COLO829 (cell line): Measurements from ENCODE around the gene PARVB.
A peak's percentile ranks its signal among the peaks of the same experiment; 100 is the strongest.
"Not testable (repeated sequence)": the region's sequence is repeated elsewhere in the genome, so short reads cannot be mapped to it uniquely, and the experiment has no call there.

Source experiments
- DNase-seq: peaks from one replicate; pipeline ENCODE4 v3.0.0; 2012; ENCODE audit warnings: low spot score

PARVB gene

GRCh38 chr22:44056649-44057048, 32.5 kb downstream of the PARVB start:
- not testable (repeated sequence) for DNase-seq

DNA sequence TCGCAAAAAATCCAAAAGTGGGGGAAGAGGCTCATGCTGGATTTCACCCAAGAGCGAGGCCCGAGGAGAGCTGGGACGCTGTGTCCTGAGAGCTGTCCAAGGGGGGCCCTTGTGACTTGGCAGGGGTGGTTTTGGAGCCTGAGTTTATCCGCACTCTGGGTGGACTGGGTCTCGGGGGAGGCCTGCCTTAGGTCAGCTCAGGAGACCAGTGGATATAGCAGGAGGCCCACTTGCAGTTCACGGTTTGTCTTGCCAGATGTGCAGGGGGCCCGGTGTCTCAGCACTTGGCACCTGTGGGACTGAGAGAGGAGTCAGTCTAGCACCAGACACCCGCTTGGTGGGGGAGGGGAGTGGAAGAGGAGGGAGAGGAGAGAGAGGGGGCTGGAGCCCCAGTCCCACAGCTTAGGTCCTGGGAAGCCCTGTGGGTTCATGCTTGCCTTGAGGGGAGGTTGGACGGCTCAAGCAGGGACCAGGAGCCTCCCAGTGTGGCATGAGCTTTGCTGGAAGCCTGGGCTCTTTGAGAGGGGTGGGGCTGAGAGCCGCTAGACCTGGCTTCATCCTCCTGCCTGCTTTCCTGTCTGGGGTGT, 33.4 kb downstream of the PARVB start:
- DNase-seq = no peak

- no peak for DNase-seq
These were observed 39.6 kb downstream of the PARVB start for GRCh38 chr22:44063462-44064371.

- DNase-seq = no peak
These were observed 42.9 kb downstream of the PARVB start for GRCh38 chr22:44067033-44067432.

DNA sequence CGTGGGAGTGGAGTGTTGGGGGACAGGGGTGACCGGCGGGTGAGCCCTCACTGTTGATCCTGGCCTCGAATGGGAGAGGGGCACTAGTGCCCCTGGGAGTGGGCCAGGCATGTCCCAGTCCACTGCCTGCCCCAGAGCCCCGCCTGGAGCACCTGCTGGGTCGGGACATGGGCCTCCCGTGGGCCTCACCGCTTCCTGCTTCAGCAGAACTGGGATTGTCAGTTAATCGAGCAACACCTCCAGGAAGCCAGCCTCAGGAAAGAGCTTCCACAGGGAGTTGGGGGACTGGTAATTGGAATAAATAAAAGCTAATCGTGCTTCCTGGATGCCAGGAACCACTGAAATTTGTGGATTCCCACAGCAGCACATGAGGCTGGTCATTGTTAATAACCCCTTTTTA, 43.8 kb downstream of the PARVB start:
- no peak for DNase-seq

- DNase-seq = no peak
These were observed 44.5 kb downstream of the PARVB start for GRCh38 chr22:44068422-44069191.

DNA sequence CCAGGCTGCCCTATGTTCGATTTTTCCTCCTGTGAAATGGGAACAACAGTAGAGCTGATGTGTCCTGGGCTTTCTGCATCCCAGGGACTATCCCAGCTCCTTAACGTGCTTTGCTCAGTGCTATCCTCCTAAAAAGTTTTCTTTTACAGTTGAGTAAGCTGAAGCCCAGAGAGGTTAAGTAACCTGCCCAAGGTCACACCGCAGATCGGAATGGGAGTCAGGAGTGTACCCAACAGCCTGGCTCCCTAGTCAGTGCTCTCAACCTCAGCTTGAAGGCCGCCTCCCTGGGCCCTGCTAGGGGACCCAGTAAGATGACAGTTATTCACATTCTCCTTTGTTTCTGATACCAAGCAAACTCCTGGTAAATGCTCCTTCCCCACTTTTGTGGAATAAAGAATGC, 45.9 kb downstream of the PARVB start:
- no peak for DNase-seq

- DNase-seq = no peak
These were observed 47.8 kb downstream of the PARVB start for GRCh38 chr22:44071781-44072326.

DNA sequence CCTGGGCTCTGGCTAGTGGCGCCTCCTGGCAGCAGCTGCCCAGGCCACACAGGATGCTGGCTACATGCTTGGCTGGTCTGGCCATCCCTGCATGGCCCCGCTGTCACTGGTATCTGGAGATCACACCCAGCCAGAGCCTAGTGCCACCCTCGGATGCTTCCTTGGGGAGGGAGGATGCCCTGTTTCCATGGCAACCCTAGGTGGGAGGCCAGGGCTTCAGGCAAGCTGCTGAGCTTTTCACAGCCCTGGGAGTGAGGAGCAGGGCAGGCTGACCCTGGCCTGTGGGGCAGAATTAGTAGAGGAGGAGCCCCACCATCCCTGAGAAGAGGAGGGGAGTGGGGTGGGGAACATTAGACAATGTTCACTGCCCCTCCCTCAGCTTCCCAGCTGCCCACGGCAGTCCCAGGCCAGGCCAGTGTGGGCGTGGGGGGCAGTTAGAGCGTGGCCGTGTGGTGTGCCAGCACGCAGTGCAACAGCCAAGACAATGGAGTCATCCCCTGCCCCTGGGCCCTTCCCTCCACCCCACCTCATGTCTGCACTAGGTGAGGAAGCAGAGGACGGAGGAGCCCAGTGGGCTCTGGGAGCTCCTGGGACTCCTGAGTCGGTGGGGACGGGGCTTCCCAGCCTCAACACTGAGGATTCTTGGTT, 50.4 kb downstream of the PARVB start:
- no peak for DNase-seq

DNA sequence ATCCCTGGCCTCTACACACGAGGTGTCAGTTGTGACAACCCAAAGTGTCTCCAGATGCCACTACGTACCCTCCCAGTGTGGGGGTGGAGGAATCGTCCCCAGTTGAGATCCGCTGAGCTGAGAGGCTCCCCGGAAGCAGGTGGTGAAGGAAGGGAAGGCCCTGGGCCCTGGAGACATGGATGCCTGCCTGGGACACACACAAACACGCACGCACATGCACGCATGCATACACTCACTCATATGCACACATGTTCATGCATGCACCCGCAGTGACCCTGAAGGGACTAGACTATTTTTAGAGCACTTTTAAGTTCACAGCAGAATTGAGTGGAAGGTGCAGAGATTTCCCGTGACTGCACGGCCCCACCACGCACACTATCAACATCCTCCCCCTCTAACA, 50.9 kb downstream of the PARVB start:
- DNase-seq = no peak

GRCh38 chr22:44075670-44076069, 51.6 kb downstream of the PARVB start:
- no peak for DNase-seq

GRCh38 chr22:44076825-44077224, 52.7 kb downstream of the PARVB start:
- DNase-seq = no peak

GRCh38 chr22:44080936-44081861, 57.1 kb downstream of the PARVB start:
- peak; percentile 82 for DNase-seq

DNA sequence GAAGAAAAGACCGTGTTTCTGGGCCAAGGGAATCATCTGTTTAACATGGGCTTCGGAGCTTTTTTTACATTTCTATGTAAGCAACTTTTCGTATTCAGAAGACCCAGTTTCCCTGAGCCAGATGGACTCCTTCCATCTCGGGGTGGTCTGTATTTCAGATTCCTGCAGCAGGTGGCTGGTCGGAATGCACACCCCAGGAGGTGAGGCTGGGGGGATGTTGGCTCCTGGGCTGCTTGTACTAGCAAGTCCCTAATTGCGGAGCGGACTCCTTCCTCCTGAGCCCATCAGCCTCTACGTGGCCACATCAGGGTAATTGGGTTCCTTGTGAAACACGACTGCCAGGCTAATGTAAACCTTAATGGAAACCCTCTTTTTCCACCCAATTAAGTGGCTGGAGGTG, 58.7 kb downstream of the PARVB start:
- no peak for DNase-seq

GRCh38 chr22:44084044-44084772, 60.1 kb downstream of the PARVB start:
- no peak for DNase-seq

DNA sequence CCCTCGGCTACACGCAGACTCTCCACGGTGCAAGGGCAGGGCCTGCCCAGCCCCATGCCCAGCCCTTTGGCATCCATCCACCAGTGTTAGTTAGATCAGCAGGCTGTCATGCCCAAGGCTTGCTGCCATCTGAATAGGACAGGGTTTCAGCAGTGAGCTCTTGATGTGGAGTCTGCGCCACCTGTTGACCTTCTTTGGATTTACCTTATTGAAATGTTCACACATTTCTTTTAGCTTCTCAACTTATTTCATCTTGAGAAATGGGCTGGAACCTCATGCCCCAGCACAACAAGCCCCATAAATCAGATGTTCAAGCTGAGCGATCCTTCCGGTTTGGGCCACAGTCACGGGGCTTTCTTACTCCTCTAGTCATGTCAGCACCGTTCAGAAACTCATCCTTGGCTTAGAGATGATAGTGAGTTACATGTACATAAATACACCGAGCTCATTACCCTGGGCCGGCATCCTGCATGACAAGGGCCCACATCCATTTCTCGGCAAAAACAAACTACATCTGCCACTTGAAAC, 61.7 kb downstream of the PARVB start:
- peak; percentile 66 for DNase-seq

DNA sequence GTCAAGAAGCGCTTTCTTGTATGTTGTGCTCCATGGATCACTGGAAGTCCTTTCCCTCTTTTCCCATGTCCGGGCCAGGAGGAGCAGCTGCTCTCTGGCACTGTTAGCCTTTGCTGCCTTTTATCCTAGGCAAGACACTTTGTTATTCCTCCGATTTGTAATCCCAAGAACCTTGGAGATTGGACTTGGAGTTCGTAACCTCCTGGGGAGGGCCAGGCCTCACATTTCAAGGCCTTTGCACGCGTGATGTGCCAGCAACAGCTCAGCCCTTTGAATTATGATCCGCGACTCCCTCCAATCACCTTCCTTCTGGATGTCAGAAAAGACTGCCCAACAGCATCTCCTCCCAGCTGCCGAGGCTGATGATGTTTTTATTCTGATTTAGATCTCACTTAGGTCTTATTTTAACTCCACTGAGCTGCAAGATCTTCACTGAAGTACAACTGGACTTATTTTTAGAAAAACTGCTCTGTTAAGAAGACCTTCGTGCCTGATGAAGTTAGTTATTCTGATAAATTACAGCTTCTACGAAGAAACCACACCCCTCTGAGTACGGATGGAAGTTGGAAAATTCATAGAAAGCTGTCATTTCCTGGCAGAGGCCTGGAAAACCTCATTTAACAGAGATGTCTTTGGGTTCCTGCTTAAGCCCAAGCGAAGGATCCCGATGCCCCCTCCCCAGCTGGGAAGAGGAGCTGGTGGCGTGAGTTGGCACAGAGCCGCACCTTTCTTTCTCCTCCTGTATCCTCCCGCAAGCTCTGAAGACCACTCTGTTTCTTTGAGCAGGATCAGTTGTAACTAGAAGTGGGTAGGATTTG, 62.4 kb downstream of the PARVB start:
- no peak for DNase-seq

DNA sequence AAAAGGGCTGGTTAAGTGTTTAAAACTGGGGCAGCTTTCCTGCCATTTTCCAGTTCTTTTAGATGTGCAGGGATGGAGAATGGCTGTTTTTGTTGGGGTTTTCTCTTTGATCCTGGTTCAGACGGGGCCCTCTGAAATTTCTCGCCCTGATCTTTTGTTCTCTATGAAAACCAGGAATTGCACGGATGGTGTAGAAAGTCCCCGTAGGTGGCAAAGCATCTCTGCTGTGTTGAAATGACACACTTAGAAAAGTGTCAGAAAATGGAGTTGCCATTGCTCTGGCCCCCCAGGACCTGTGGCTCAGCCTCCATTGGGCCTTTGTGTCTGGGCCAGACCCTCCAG, 63.0 kb downstream of the PARVB start:
- no peak for DNase-seq

DNA sequence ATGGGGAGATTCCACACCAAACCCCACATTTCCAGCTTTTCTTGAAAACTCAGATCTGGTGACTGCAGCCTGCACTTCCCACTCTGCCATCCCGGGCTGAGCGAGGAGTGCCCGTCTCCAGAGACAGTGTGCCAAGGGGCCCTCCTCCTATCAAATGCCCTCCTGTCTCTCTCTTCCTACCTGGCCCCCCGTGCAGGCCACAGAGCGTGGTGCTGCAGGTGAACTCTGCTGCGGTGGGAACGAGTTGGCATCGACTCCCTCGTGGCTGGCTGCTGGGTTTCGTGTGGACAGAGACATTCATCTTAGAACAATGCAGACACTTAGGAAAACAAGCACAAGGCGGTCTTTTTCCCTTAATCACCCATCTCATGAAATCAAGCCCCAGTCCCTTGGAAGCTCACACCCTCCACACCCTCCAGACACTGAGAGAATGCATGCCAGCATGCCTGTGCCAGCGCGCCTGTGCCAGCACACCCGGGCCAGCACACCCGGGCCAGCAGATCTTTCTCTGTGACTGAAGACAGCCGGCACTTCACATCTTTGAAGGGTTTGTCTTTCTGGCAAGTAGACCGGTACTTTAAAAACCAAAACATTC, 65.0 kb downstream of the PARVB start:
- DNase-seq = no peak
